ENCODE results near the gene DAD1. TPM values are rescaled to one million over a fixed set of nuclear protein-coding genes. Genes with fewer than 3 reads are reported as not detected.

Gene DAD1
- total and polyA plus RNA-seq, 2 of the 8 experiments (the other 6 are each of a cell fraction or from before 2014, with no cell fraction given), result 131 to 440 TPM

DNA sequence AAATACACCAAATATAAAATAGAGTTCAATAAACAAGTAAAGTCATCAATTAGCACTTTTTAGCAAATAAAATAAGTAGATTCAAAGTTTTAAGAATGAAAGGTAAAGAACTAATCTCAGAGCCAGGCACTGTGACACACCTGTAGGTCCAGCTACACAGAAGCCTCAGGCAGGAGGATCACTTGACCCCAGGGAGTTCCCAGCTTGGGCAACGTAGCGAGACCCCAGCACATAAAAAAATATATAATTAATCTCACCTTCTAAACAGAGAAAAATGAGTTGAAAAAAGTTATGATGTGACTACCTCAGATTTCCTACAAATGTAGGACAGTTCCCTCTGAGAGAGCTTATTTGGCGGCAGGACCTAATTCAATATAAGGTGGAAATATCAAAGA is 19.3 kb downstream of the DAD1 start:
- no peak for TF ChIP-seq CREB1 (IDR thresholded peaks at IDR 0.05)
- TF ChIP-seq CBX8 (IDR thresholded peaks at IDR 0.05; ENCODE audit: borderline replicate concordance, low read depth, low read length), result no peak
- no peak for TF ChIP-seq CTBP2 (IDR thresholded peaks at IDR 0.05; ENCODE audit: borderline replicate concordance, insufficient read depth, insufficient read length, low read length)
- TF ChIP-seq NANOG (IDR thresholded peaks at IDR 0.05; ENCODE audit: insufficient read depth, low read depth, low read length, poor library complexity, severe bottlenecking), result no peak
- no peak for TF ChIP-seq SRF (IDR thresholded peaks at IDR 0.05; ENCODE audit: low read depth, low read length)
- TF ChIP-seq CEBPB (IDR thresholded peaks at IDR 0.05; ENCODE audit: low read depth, low read length), result no peak
- TF ChIP-seq, protein P1, sequence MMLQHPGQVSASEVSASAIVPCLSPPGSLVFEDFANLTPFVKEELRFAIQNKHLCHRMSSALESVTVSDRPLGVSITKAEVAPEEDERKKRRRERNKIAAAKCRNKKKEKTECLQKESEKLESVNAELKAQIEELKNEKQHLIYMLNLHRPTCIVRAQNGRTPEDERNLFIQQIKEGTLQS (IDR thresholded peaks at IDR 0.05; ENCODE audit: insufficient read depth, low read depth, low read length), result no peak
- H4K20me1 ChIP-seq (replicated peaks in 1 of 2; ENCODE audit: control insufficient read depth in 1 of 2, insufficient read depth in 2 of 2, low read length in 2 of 2), result no peaks in the 10 kb centered on the region
- H3K56ac ChIP-seq (replicated peaks; ENCODE audit: insufficient read length, low read depth, low read length), result no peak overlapping the region
- no peak overlapping the region for H2BK12ac ChIP-seq (ENCODE audit: low read depth, low read length)
- ChIA-PET POLR2A (ENCODE audit: partially characterized antibody) (interaction anchor here (0.7 to 2.3 kb wide), 12 partner anchors 10 to 360 kb away, joined by 3 to 13 read pairs (median 4); partner anchors contain the start of genes DAD1 and OXA1L), CTCF (ENCODE audit: partially characterized antibody) (interaction anchor here (0.6 to 5.8 kb wide), 89 partner anchors 9 to 991 kb away, joined by 3 to 78 read pairs (median 6); partner anchors contain the start of genes ABHD4, DAD1, MMP14 and OR6J1)
- DNase-seq (ENCODE audit: low read depth in 1 of 2, low spot score in 2 of 2) (no peak), FAIRE-seq (no peak)
- H3K23me2 ChIP-seq (ENCODE audit: low read depth, low read length), result no peaks in the 10 kb centered on the region
- no peak overlapping the region for H2BK15ac ChIP-seq (ENCODE audit: low read length)
- no peak overlapping the region for H4K8ac ChIP-seq (ENCODE audit: extremely low read depth, insufficient read depth, low read length)
- no peak overlapping the region for H2BK20ac ChIP-seq (ENCODE audit: low read length)
- H3K4me1 ChIP-seq (replicated peaks in 1 of 4; ENCODE audit: control insufficient read depth in 3 of 4, insufficient read depth in 4 of 4, low read length in 3 of 4), result peaks cover 0 to 5% (median 1%) of the 10 kb centered on the region in 4 experiments; a peak in 3 of 7 replicates
- H2AFZ ChIP-seq (ENCODE audit: low read length), result no peak overlapping the region
- H3K4me3 ChIP-seq (ENCODE audit: extremely low read depth in 1 of 4, insufficient read depth in 2 of 4, low read depth in 3 of 4, low read length in 4 of 4), result no peak overlapping the region
- peaks cover 6 to 33% (median 17%) of the 10 kb centered on the region in 4 experiments for H3K36me3 ChIP-seq (ENCODE audit: control insufficient read depth in 2 of 4, insufficient read depth in 4 of 4, low read length in 3 of 4)
- no peak overlapping the region for H3K14ac ChIP-seq (ENCODE audit: insufficient read length)
- H3K9me3 ChIP-seq (ENCODE audit: insufficient read depth in 2 of 2, low read depth in 1 of 2, low read length in 1 of 2), result no peaks in the 10 kb centered on the region
- no peak overlapping the region for H3K23ac ChIP-seq (ENCODE audit: insufficient read length)
- H4K5ac ChIP-seq (ENCODE audit: insufficient read length, low read depth, low read length), result no peak overlapping the region
- H3K27me3 ChIP-seq (replicated peaks in 1 of 4; ENCODE audit: control insufficient read depth in 3 of 4, extremely low read depth in 1 of 4, insufficient read depth in 3 of 4, low read length in 3 of 4), result no peaks in the 10 kb centered on the region
- H3K9ac ChIP-seq (replicated peaks in 1 of 4; ENCODE audit: extremely low read depth in 1 of 4, low read depth in 3 of 4, low read length in 3 of 4), result no peak overlapping the region
- no peak overlapping the region for H2BK120ac ChIP-seq (replicated peaks; ENCODE audit: low read depth, low read length)
- no peak overlapping the region for H3K27ac ChIP-seq (ENCODE audit: low read depth, low read length)
- no peak overlapping the region for H3K4me2 ChIP-seq (ENCODE audit: insufficient read depth in 1 of 2, low read depth in 2 of 2, low read length in 2 of 2)
- peaks cover 0 to 14% of the 10 kb centered on the region in 2 experiments; a peak in 1 of 4 replicates for H3K79me2 ChIP-seq (ENCODE audit: control insufficient read depth in 1 of 2, insufficient read depth in 2 of 2, low read length in 2 of 2)
- no peaks in the 10 kb centered on the region for H3K79me1 ChIP-seq (ENCODE audit: low read depth, low read length)
- H3K18ac ChIP-seq (ENCODE audit: extremely low read depth, low read length), result no peak overlapping the region
- H4K91ac ChIP-seq (replicated peaks; ENCODE audit: insufficient read length, low read length), result no peak overlapping the region
- H2BK5ac ChIP-seq (ENCODE audit: low read depth, low read length), result no peak overlapping the region
- no peak overlapping the region for H2AK5ac ChIP-seq (ENCODE audit: low read depth, low read length)
- WGBS, 2 experiments (ENCODE audit: extremely low coverage in 1 of 2, insufficient coverage in 1 of 2, insufficient read length in 1 of 2, insufficient replicate concordance in 2 of 2, low coverage in 1 of 2, low lambda C conversion rate in 2 of 2, missing lambda C conversion rate in 1 of 2), result 80% methylated on average over 3 of the region's 3 CpGs; no CpG with 5 or more reads in 1 of the 2 experiments
- no peak overlapping the region for H3K4ac ChIP-seq (replicated peaks; ENCODE audit: insufficient read length, low read depth, low read length)
